Measurements from ENCODE around the gene SPPL3. TPM values are rescaled to one million over a fixed set of nuclear protein-coding genes. Genes with fewer than 3 reads are reported as not detected.

The SPPL3 gene
- total RNA-seq, 6 experiments from 2014 or later: 35.3 to 59.1 (median 47.1) TPM

- no peak for DNase-seq
- no peak overlapping the region for H3K4me3 Mint-ChIP-seq
- peaks cover 24% of the 10 kb centered on the region for H3K9me3 Mint-ChIP-seq
- H3K4me1 Mint-ChIP-seq (ENCODE audit: low read depth): no peaks in the 10 kb centered on the region
- peaks cover 4% of the 10 kb centered on the region; the same call in 1 of the 2 replicates for H3K36me3 Mint-ChIP-seq (ENCODE audit: low read depth)
- H3K27ac Mint-ChIP-seq: no peak overlapping the region
- H3K27me3 Mint-ChIP-seq (ENCODE audit: insufficient read depth): peaks cover 11% of the 10 kb centered on the region
- TF ChIP-seq CTCF (IDR thresholded peaks at IDR 0.05): no peak
Measured at GRCh38 chr12:120917748-120918147, 13.6 kb upstream of the SPPL3 start.

GRCh38 chr12:120916561-120916960 is 12.4 kb upstream of the SPPL3 start:
- no peak for TF ChIP-seq CTCF (IDR thresholded peaks at IDR 0.05)
- H3K27me3 Mint-ChIP-seq (ENCODE audit: insufficient read depth): peaks cover 6% of the 10 kb centered on the region
- H3K27ac Mint-ChIP-seq: no peak overlapping the region
- peaks cover 24% of the 10 kb centered on the region for H3K9me3 Mint-ChIP-seq
- no peak overlapping the region for H3K4me3 Mint-ChIP-seq
- DNase-seq: no peak
- H3K4me1 Mint-ChIP-seq (ENCODE audit: low read depth): no peaks in the 10 kb centered on the region
- H3K36me3 Mint-ChIP-seq (ENCODE audit: low read depth): peaks cover 4% of the 10 kb centered on the region; the same call in 1 of the 2 replicates

- Mint-ChIP-seq H3K9me3 (peaks cover 24% of the 10 kb centered on the region), H3K4me1 (ENCODE audit: low read depth) (no peaks in the 10 kb centered on the region), H3K4me3 (no peak overlapping the region), H3K36me3 (ENCODE audit: low read depth) (peaks cover 4% of the 10 kb centered on the region; the same call in 1 of the 2 replicates), H3K27ac (no peak overlapping the region), H3K27me3 (ENCODE audit: insufficient read depth) (peaks cover 6% of the 10 kb centered on the region)
- TF ChIP-seq CTCF (IDR thresholded peaks at IDR 0.05): no peak
- no peak for DNase-seq
Measured at GRCh38 chr12:120914794-120915193, 10.6 kb upstream of the SPPL3 start.

- peaks cover 5% of the 10 kb centered on the region; the same call in 1 of the 2 replicates for H3K27me3 Mint-ChIP-seq (ENCODE audit: insufficient read depth)
- H3K9me3 Mint-ChIP-seq: no peaks in the 10 kb centered on the region
- no peak for DNase-seq
- H3K27ac Mint-ChIP-seq: no peak overlapping the region
- H3K36me3 Mint-ChIP-seq (ENCODE audit: low read depth): no peaks in the 10 kb centered on the region
- peaks cover 11% of the 10 kb centered on the region for H3K4me1 Mint-ChIP-seq (ENCODE audit: low read depth)
- TF ChIP-seq CTCF (IDR thresholded peaks at IDR 0.05): no peak
- H3K4me3 Mint-ChIP-seq: no peak overlapping the region
Measured at GRCh38 chr12:120909633-120910298, 5.6 kb upstream of the SPPL3 start.

GRCh38 chr12:120905856-120906384 is 1.8 kb upstream of the SPPL3 start:
- no peak for TF ChIP-seq CTCF (IDR thresholded peaks at IDR 0.05)
- 0 out of 2 replicates have a peak, but pooled peaks cover 5% of the 10 kb centered on the region for H3K36me3 Mint-ChIP-seq (ENCODE audit: low read depth)
- H3K27ac Mint-ChIP-seq: no peak overlapping the region
- H3K4me1 Mint-ChIP-seq (ENCODE audit: low read depth): peaks cover 34% of the 10 kb centered on the region
- no peak overlapping the region for H3K4me3 Mint-ChIP-seq
- no peaks in the 10 kb centered on the region; the same call in 1 of the 2 replicates for H3K27me3 Mint-ChIP-seq (ENCODE audit: insufficient read depth)
- DNase-seq: no peak
- no peaks in the 10 kb centered on the region for H3K9me3 Mint-ChIP-seq
